RWPE1 (cell line): Measurements from ENCODE around the gene UBE2F.
A peak's percentile ranks its signal among the peaks of the same experiment; 100 is the strongest.
"Not testable (repeated sequence)": the region's sequence is repeated elsewhere in the genome, so short reads cannot be mapped to it uniquely, and the experiment has no call there.

Source experiments
- CTCF ChIA-PET: fragments of 350-600 bp; sonication (Branson Sonifier 250); formaldehyde crosslinking; extraction: SDS; loops from one replicate; lab custom pipeline; 2021; lab: Yijun Ruan, JAX
- POLR2A ChIA-PET: fragments of 400-600 bp; formaldehyde crosslinking; extraction: SDS; loops from one replicate; lab custom pipeline; 2020; ENCODE audit warnings: antibody characterized with exemption; ENCODE audit not compliant: low non-redundant PET; lab: Yijun Ruan, JAX
- DNase-seq: peaks from one replicate; pipeline ENCODE4 v3.0.0; 2012; ENCODE audit warnings: low spot score
- H3K27ac ChIP-seq: fragments of 450-650 bp; 2 replicates; pipeline ENCODE4 v1.5.1; 2017
- CTCF ChIP-seq: fragments of 450-650 bp; conservative IDR thresholded peaks from 2 replicates; pipeline ENCODE4 v1.5.1; 2017; ENCODE audit warnings: low read depth, mild to moderate bottlenecking

Gene UBE2F

GRCh38 chr2:237964194-237964577, 2.6 kb upstream of the UBE2F start:
- H3K27ac ChIP-seq: no peak overlapping the region; the same call in 1 of the 2 replicates
- CTCF ChIA-PET: interaction anchor here (0.6 to 1.2 kb wide), 2 partner anchors 106 to 143 kb away, joined by 3 to 5 read pairs; no protein-coding TSS in a partner anchor
- POLR2A ChIA-PET: no interaction called here
- DNase-seq: no peak
- no peak for TF ChIP-seq CTCF

- POLR2A ChIA-PET: no interaction called here
- CTCF ChIA-PET: interaction anchor here (1.2 kb wide), 1 partner anchor 106 kb away, joined by 5 read pairs; no protein-coding TSS in a partner anchor
- DNase-seq: peak; percentile 58
- no peak for TF ChIP-seq CTCF
- H3K27ac ChIP-seq: peak overlapping the region; percentile 84
These were observed 2.0 kb upstream of the UBE2F start for GRCh38 chr2:237964578-237965404.

GRCh38 chr2:237965844-237966243, 970 bp upstream of the UBE2F start:
- H3K27ac ChIP-seq: peak overlapping the region; percentile 84
- CTCF ChIA-PET, POLR2A ChIA-PET, DNase-seq: not testable (repeated sequence)

- POLR2A ChIA-PET: no interaction called here
- TF ChIP-seq CTCF: no peak
- CTCF ChIA-PET: no interaction called here
- DNase-seq: no peak
- peak overlapping the region; percentile 84 for H3K27ac ChIP-seq
These were observed 607 bp upstream of the UBE2F start for GRCh38 chr2:237966250-237966564.

GRCh38 chr2:237967463-237967951, 693 bp downstream of the UBE2F start:
- peak; percentile 38 for DNase-seq
- ChIA-PET CTCF (no interaction called here), POLR2A (interaction anchor here (1.0 kb wide), 1 partner anchor 109 kb away, joined by 3 read pairs; no protein-coding TSS in a partner anchor)
- H3K27ac ChIP-seq: peak overlapping the region; percentile 84
- TF ChIP-seq CTCF: no peak

- no peak for TF ChIP-seq CTCF
- ChIA-PET POLR2A (interaction anchor here (1.0 kb wide), 1 partner anchor 110 kb away, joined by 3 read pairs; no protein-coding TSS in a partner anchor), CTCF (no interaction called here)
- H3K27ac ChIP-seq: peak overlapping the region; percentile 84
- peak; percentile 34 for DNase-seq
These were observed 1.4 kb downstream of the UBE2F start for GRCh38 chr2:237968048-237968862.
